ENCODE results near the gene TANC1.

Gene TANC1

DNA sequence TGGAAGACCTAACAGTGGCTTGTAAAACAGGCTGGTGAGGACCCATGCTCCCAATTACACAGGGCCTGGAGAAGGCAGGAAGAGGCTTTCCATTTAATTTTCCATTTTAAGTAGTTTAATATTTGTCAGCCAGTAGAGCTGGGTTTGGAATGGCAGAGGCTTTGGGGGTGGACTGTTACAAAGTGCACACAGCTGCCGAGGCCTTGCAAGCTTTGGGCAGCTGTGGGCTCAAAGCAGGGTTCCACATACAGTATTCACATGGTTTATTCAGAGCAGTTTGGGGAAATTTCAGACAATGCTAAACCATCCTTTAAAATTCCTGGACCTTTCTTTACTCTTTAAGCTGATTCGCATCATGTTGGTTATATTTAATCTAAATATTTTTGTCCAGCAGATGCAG, 185.5 kb downstream of the TANC1 start:
- in situ Hi-C loops (cut with MboI; ENCODE audit: low sequenced_read_pairs) = no loop called here

- in situ Hi-C loops (cut with MboI; ENCODE audit: low sequenced_read_pairs) = no loop called here
Measured at GRCh38 chr2:159154366-159154765, 185.9 kb downstream of the TANC1 start.

- in situ Hi-C loops (cut with MboI; ENCODE audit: low sequenced_read_pairs) = no loop called here
Measured at GRCh38 chr2:159155320-159155719, 186.9 kb downstream of the TANC1 start.

- in situ Hi-C loops (cut with MboI; ENCODE audit: low sequenced_read_pairs) = no loop called here
Measured at GRCh38 chr2:159155791-159156190, 187.4 kb downstream of the TANC1 start.

- in situ Hi-C loops (cut with MboI; ENCODE audit: low sequenced_read_pairs) = no loop called here
Measured at GRCh38 chr2:159156834-159157233, 188.4 kb downstream of the TANC1 start.

GRCh38 chr2:159157361-159158209, 189.1 kb downstream of the TANC1 start:
- in situ Hi-C loops (cut with MboI; ENCODE audit: low sequenced_read_pairs) = no loop called here

DNA sequence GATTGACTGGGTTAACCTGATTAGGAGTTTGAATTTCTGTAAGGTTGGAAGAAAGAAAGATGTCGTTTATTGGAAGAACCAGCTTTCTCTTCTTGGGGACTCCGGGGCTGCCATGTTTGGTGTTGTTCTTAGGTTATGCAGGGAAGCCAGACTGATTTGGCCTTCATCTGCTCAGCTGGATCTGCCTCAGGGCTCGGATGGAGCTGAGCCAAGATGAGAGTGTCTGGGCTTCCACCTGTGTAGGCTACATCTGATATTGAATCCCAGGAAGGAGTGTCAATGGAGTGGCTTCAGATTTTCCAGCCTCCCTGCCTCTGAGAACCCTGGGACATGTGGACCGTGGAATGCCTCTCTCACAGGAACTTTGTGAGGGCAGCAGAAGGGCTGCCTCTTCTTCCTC, 192.0 kb downstream of the TANC1 start:
- in situ Hi-C loops (cut with MboI; ENCODE audit: low sequenced_read_pairs) = no loop called here

- in situ Hi-C loops (cut with MboI; ENCODE audit: low sequenced_read_pairs) = no loop called here
Measured at GRCh38 chr2:159160954-159161353, 192.5 kb downstream of the TANC1 start.

- in situ Hi-C loops (cut with MboI; ENCODE audit: low sequenced_read_pairs) = no loop called here
Measured at GRCh38 chr2:159163930-159164329, 195.5 kb downstream of the TANC1 start.

- in situ Hi-C loops (cut with MboI; ENCODE audit: low sequenced_read_pairs) = no loop called here
Measured at GRCh38 chr2:159164457-159164911, 196.0 kb downstream of the TANC1 start.

- in situ Hi-C loops (cut with MboI; ENCODE audit: low sequenced_read_pairs) = no loop called here
Measured at GRCh38 chr2:159165048-159165447, 196.6 kb downstream of the TANC1 start.

GRCh38 chr2:159168707-159169106, 200.3 kb downstream of the TANC1 start:
- in situ Hi-C loops (cut with MboI; ENCODE audit: low sequenced_read_pairs) = no loop called here

- in situ Hi-C loops (cut with MboI; ENCODE audit: low sequenced_read_pairs) = no loop called here
Measured at GRCh38 chr2:159169187-159169586, 200.7 kb downstream of the TANC1 start.

DNA sequence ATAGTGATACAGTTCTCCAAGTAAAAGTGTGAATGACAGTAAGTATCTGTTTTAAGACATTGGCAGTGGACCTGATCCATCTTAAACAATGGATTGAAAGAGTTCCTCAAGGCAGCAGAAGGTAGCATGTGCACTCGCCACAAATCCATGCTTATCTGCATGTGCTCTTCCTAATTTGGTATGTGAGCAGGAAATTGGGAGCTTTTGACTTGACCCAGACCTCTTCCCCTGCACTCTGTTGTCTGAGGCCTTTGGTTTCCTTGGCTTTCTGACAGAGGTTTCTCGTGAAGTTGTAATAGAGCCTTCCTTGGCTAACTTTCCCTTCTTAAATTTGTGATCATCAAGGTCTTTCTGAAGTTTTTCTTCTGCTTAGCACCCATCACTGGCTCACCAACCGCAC, 204.0 kb downstream of the TANC1 start:
- in situ Hi-C loops (cut with MboI; ENCODE audit: low sequenced_read_pairs) = no loop called here

- in situ Hi-C loops (cut with MboI; ENCODE audit: low sequenced_read_pairs) = no loop called here
Measured at GRCh38 chr2:159174759-159175158, 206.3 kb downstream of the TANC1 start.

DNA sequence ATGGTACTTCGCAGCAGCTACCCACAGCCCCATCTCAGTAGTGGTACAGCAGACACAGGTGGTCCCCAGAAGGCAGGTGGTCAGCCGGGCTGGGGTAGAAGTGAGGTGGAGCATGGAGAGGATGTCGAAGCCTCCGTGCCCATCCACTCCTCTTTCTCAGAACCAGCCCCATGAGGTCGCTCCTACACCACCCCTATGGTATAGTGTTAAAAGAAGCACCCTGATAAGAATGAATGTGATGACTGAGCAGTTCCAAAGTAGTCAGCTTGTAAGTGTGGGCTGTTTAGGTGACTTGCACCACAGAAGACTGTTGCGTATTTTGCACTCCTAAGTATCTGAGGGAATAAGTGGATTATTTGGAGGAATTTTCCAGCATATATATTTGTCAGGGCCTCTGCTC, 206.7 kb downstream of the TANC1 start:
- in situ Hi-C loops (cut with MboI; ENCODE audit: low sequenced_read_pairs) = no loop called here

DNA sequence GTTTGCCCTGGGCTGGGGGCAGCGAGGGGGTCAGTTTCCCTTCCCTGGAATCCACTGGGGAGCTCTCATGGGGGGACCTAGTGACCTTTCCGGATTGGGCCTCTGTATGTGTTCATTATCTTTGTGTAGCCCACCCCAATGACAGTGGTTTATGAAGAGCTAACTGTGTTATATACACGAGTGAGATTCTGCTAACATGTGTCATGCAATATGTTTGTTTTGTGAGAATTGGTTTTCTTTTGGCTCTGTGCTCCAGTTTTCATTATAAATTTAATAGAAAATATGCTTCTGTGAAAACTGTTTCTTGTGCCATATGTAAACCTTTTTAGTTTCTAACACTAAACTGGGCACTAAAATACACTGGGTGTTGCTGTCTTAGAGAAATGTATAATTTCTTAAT, 207.5 kb downstream of the TANC1 start:
- in situ Hi-C loops (cut with MboI; ENCODE audit: low sequenced_read_pairs) = no loop called here

DNA sequence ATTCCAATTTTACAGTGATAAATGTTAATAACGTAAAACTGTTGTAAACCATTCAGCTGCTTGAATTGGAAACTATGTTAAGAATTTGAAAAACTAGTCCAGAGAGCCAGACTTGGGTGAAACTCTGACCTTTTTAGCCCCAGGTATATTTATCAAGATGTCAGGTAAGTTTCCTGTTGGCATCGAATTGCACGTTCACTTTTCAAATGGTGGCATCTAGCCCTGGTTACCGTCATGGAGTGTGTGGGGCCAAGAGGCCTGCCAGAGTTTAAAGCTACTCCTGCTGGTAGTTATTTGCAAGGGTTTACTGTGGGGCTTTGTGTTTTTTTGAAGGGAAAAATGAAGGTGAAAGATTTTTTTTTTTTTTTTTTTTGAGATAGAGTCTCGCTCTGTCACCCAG, 208.1 kb downstream of the TANC1 start:
- in situ Hi-C loops (cut with MboI; ENCODE audit: low sequenced_read_pairs) = no loop called here

DNA sequence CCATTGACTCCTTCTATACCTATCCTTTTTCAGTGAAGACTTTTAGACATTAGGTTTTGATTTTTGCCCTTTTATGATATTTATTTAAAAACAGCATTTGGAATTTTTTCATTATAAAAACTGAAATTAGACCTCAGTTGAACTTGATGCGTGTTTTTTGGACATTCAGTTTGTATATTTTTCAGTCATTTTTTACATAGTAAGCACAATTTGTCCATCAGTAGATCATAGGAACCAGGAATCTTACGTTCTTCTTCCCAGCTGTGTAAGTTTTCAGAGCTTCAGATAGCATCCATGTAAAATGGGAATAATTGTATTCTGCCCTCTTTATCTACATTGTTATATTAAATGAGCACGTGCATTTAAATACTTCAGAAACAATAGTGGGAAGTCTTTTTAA, 208.9 kb downstream of the TANC1 start:
- in situ Hi-C loops (cut with MboI; ENCODE audit: low sequenced_read_pairs) = no loop called here

DNA sequence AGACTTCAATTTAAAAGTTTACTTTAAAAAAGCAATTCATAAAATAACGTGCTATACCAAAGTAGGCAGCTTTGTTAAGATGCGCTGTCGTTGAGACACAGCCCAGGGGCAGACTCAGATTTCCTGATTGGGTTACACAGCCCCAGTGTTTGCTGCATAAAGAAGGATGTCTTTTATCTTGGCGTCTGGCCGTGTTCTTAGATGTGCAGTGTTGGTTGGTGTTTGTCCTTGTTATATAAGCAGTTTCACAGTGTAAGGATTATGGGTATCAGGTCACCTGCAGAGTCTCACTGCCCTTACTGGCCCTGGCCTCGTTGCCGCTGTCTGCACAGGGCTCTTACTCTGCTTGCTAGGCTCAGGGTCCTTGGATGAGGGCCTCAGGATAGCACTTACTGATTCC, 209.5 kb downstream of the TANC1 start:
- in situ Hi-C loops (cut with MboI; ENCODE audit: low sequenced_read_pairs) = no loop called here

- in situ Hi-C loops (cut with MboI; ENCODE audit: low sequenced_read_pairs) = no loop called here
Measured at GRCh38 chr2:159179096-159179495, 210.7 kb downstream of the TANC1 start.

DNA sequence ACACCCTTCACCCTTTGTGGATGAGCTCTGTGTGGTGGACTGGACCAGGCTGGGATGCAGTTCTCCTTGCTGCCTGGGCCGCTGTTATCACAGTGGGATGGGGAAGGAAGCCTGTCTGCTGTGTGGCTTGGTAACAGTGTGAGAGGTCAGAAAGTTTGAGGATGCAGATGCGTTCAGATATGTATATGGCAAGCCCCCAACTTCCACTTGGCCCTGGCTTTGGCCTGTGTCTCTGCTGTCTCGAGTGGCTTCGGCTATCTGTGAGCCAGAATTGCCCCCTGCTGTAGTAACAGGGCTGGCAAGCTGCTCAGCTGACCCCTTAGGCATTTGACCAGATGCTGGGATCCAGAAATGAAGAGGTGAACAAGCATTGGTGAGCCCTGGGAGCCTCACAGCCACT, 211.3 kb downstream of the TANC1 start:
- in situ Hi-C loops (cut with MboI; ENCODE audit: low sequenced_read_pairs) = no loop called here

DNA sequence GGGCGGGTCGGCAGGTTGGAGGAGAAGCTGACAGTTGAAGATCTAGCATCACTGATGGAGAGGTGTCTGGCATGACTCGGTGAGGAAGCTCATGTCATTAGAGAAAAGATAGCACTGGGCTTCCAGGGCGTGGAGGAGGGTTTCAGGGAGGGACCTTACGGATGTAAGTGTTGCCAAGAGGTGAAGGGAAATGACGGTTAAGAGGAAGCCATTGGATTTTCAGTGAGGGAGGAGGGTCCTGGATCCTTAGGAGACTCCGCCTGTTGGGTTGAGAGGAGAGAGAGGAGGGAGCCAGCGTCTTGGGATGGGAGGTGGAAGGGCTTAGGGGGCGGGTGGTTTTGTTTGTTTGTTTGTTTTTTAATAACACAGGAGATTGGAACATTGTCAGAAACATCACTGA, 214.9 kb downstream of the TANC1 start:
- in situ Hi-C loops (cut with MboI; ENCODE audit: low sequenced_read_pairs) = no loop called here
